Hepatocyte (in vitro differentiated cells): ENCODE data around the gene SPINK14. TPM values are rescaled to one million over a fixed set of nuclear protein-coding genes. Genes with fewer than 3 reads are reported as not detected.

Source experiments
- DNase-seq: peaks from one replicate; pipeline ENCODE4 v3.0.0-alpha.2; 2016; ENCODE audit warnings: low spot score
- H2AFZ ChIP-seq: fragments of 200-600 bp; sonication (generic); 2 replicates; pipeline ENCODE4 v1.6.0; 2016; ENCODE audit warnings: antibody characterized with exemption, mild to moderate bottlenecking
- H3K27ac ChIP-seq: fragments of 200-600 bp; sonication (generic); 2 replicates; pipeline ENCODE4 v1.5.1; 2016; ENCODE audit warnings: mild to moderate bottlenecking
- H3K27me3 ChIP-seq: fragments of 200-600 bp; sonication (generic); 2 replicates; pipeline ENCODE4 v1.6.1; 2016
- H3K36me3 ChIP-seq: fragments of 200-600 bp; sonication (generic); replicated peaks from 2 replicates; pipeline ENCODE4 v1.5.1; 2016; ENCODE audit warnings: low read depth; ENCODE audit not compliant: insufficient read depth
- H3K4me1 ChIP-seq: fragments of 200-600 bp; sonication (generic); 2 replicates; pipeline ENCODE4 v1.5.1; 2016; ENCODE audit warnings: mild to moderate bottlenecking, moderate library complexity; ENCODE audit not compliant: insufficient read depth
- H3K4me2 ChIP-seq: fragments of 200-600 bp; sonication (generic); 2 replicates; pipeline ENCODE4 v1.6.0; 2016
- H3K4me3 ChIP-seq: fragments of 200-600 bp; sonication (generic); 2 replicates; pipeline ENCODE4 v1.5.1; 2016; ENCODE audit warnings: mild to moderate bottlenecking
- H3K79me2 ChIP-seq: fragments of 200-600 bp; sonication (generic); 2 replicates; pipeline ENCODE4 v1.6.0; 2017; ENCODE audit warnings: mild to moderate bottlenecking
- H3K9me2 ChIP-seq: fragments of 200-600 bp; sonication (generic); replicated peaks from 2 replicates; pipeline ENCODE4 v1.6.0; 2017; ENCODE audit warnings: mild to moderate bottlenecking; ENCODE audit not compliant: insufficient read depth
- H3K9me3 ChIP-seq: fragments of 200-600 bp; sonication (generic); 2 replicates; pipeline ENCODE4 v1.5.1; 2016; ENCODE audit warnings: low read depth, mild to moderate bottlenecking
- H4K20me1 ChIP-seq: fragments of 200-600 bp; sonication (generic); 2 replicates; pipeline ENCODE4 v1.6.0; 2016; ENCODE audit warnings: mild to moderate bottlenecking; ENCODE audit not compliant: insufficient read depth, poor library complexity, severe bottlenecking
- EZH2 ChIP-seq: fragments of 200-600 bp; sonication (generic); IDR thresholded peaks from 2 replicates; pipeline ENCODE4 v1.6.1; 2016; ENCODE audit warnings: antibody characterized with exemption, mild to moderate bottlenecking, borderline replicate concordance
- EZH2phosphoT487 ChIP-seq: fragments of 200-600 bp; sonication (generic); IDR thresholded peaks from one replicate; pipeline ENCODE4 v1.6.1; 2018; ENCODE audit warnings: antibody characterized with exemption, mild to moderate bottlenecking, low read depth, moderate library complexity; ENCODE audit not compliant: unreplicated experiment, severe bottlenecking
- WGBS: methylation state at CpG from one replicate; pipeline ENCODE4 v1.1.6; 2016; ENCODE audit warnings: low lambda C conversion rate; ENCODE audit errors: missing lambda C conversion rate; 5-methylcytosine and 5-hydroxymethylcytosine counted together
- polyA plus RNA-seq: library from polyadenylated mRNA; unstranded; fragments of >200 nt; fragmentation: Nextera tagmentation; extraction: Ambion mirVana; gene quantifications from 2 replicates; pipeline ENCODE4 v1.2.1, GENCODE V29; 2016
- total RNA-seq: library from RNA; depleted of rRNA; stranded (reverse); fragments of >200 nt; gene quantifications from 2 replicates; pipeline ENCODE4 v1.2.3, GENCODE V29; 2014
- TF ChIP-seq, protein P1 (sequence below): fragments of 200-600 bp; sonication (generic); IDR thresholded peaks from 2 replicates; pipeline ENCODE4 v1.5.1; 2016; ENCODE audit warnings: antibody characterized with exemption, mild to moderate bottlenecking; ENCODE audit not compliant: poor library complexity

SPINK14 gene
- total and polyA plus RNA-seq, 2 experiments from 2014 or later: not detected

DNA sequence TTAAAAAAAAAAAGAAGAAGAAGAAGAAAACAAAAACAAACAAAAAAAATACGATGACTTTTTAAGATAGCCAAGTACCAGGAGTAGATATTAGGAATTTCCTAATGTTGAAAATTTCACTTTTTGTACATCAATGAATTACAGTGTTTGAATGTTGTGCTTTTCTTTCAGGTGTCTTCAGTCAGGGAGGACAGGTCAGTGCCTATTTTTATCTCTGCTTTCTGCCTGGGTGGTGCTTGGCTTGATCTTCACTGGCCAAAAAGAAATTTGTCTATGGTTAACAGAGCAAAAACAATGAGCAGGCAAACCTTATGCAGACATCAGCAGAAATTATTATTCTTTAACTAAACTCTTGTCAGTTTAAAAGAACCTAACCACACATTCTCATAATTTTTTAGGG lies 37.5 kb downstream of the SPINK14 start:
- 74% methylated on average over 1 of the region's 1 CpG for WGBS
- Histone ChIP-seq H3K79me2 (no peaks in the 10 kb centered on the region), H3K36me3 (no peaks in the 10 kb centered on the region), H3K9me2 (no peaks in the 10 kb centered on the region), H3K4me2 (no peak overlapping the region), H4K20me1 (no peaks in the 10 kb centered on the region), H3K9me3 (no peaks in the 10 kb centered on the region), H3K4me3 (no peak overlapping the region), H3K27ac (no peak overlapping the region), H3K27me3 (no peaks in the 10 kb centered on the region), H3K4me1 (no peaks in the 10 kb centered on the region), H2AFZ (no peak overlapping the region)
- no peak for DNase-seq
- no peak for TF ChIP-seq EZH2phosphoT487
- TF ChIP-seq, protein P1, sequence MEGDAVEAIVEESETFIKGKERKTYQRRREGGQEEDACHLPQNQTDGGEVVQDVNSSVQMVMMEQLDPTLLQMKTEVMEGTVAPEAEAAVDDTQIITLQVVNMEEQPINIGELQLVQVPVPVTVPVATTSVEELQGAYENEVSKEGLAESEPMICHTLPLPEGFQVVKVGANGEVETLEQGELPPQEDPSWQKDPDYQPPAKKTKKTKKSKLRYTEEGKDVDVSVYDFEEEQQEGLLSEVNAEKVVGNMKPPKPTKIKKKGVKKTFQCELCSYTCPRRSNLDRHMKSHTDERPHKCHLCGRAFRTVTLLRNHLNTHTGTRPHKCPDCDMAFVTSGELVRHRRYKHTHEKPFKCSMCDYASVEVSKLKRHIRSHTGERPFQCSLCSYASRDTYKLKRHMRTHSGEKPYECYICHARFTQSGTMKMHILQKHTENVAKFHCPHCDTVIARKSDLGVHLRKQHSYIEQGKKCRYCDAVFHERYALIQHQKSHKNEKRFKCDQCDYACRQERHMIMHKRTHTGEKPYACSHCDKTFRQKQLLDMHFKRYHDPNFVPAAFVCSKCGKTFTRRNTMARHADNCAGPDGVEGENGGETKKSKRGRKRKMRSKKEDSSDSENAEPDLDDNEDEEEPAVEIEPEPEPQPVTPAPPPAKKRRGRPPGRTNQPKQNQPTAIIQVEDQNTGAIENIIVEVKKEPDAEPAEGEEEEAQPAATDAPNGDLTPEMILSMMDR: no peak
- TF ChIP-seq EZH2: no peak

DNA sequence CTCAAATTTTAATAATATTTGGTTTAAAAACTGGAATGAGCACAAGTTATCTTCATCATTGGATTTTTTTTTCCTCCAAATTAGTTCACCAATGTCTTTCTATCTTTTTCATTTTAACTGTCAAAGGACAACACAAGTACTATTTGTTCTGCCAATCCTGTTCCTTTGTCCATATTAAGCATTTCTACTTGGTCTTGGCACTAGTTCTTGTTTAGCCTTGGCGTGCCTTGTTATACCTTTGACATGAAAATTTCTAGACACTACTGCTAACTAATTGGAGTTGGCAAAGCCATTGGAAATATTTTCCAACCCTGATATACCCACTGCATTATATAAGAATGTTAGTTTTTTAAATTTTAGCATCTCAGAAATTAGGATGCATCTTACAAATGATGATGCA lies 38.3 kb downstream of the SPINK14 start:
- Histone ChIP-seq H3K27ac (no peak overlapping the region), H2AFZ (no peak overlapping the region), H3K4me1 (no peaks in the 10 kb centered on the region), H4K20me1 (no peaks in the 10 kb centered on the region), H3K27me3 (no peaks in the 10 kb centered on the region), H3K4me3 (no peak overlapping the region), H3K9me2 (no peaks in the 10 kb centered on the region), H3K4me2 (no peak overlapping the region), H3K9me3 (no peaks in the 10 kb centered on the region), H3K79me2 (no peaks in the 10 kb centered on the region), H3K36me3 (no peaks in the 10 kb centered on the region)
- TF ChIP-seq EZH2phosphoT487: no peak
- no peak for TF ChIP-seq EZH2
- TF ChIP-seq, protein P1: no peak
- DNase-seq: no peak
- WGBS: 95% methylated on average over 1 of the region's 1 CpG

DNA sequence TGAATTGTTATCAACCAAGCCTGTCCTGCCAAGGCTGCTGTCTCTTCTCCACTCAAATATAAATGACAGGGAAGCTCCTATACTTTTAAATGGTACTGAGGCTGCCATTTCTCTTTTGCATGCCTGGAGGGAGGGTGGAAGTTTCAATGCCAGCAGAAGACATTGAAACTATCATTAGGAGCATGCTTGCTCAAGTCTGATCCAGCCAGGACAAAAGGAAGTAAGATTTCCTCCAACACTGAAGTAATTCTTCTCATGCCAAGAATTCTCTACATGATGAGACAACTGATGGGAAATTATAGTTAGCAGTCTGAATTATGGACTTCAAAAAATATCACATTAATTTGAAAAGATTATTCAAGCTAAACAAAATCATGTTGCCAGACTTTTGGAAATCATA lies 39.9 kb downstream of the SPINK14 start:
- Histone ChIP-seq H3K4me1 (no peaks in the 10 kb centered on the region), H3K79me2 (no peaks in the 10 kb centered on the region), H2AFZ (no peak overlapping the region), H3K9me3 (no peaks in the 10 kb centered on the region), H3K9me2 (no peaks in the 10 kb centered on the region), H3K27me3 (no peaks in the 10 kb centered on the region), H3K27ac (no peak overlapping the region), H4K20me1 (no peaks in the 10 kb centered on the region), H3K4me3 (no peak overlapping the region), H3K4me2 (no peak overlapping the region), H3K36me3 (no peaks in the 10 kb centered on the region)
- DNase-seq: no peak
- TF ChIP-seq, protein P1: no peak
- TF ChIP-seq EZH2 (no peak), EZH2phosphoT487 (no peak)

DNA sequence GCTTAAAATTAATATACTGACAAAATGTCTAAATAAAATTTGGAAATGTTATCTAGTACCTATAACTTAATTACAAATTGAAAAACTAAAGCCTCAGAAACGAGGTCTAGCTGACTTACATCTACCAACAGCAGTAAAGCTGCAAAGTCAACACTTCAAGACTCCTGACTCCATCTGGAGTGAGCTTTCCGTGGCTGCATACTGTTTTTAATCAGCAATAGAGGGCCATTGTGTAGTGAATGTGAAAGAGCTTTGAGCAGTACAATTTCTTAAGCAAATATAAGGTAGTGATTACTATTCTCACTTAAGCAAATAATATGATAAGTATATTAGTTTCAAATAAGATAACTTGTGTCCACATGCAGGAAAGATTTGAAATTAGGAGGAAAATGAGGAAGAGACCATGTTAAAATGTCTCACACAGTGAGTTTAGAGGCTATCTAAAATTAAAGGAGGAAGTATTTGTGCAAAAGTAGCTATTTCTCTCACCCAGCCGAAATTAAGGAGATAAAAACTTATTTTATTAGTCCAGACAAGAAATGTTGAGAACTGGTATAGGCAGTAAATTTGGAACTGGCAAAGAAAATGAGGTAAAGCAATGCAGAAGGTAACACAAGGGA lies 40.9 kb downstream of the SPINK14 start:
- peak; percentile 16 for DNase-seq
- TF ChIP-seq EZH2phosphoT487 (no peak), EZH2 (no peak)
- TF ChIP-seq, protein P1: no peak
- 44% methylated on average over 3 of the region's 3 CpGs for WGBS
- H3K27me3 ChIP-seq: no peaks in the 10 kb centered on the region
- no peak overlapping the region for H2AFZ ChIP-seq
- H3K4me3 ChIP-seq: no peak overlapping the region
- no peaks in the 10 kb centered on the region for H4K20me1 ChIP-seq
- no peaks in the 10 kb centered on the region for H3K4me1 ChIP-seq
- H3K27ac ChIP-seq: no peak overlapping the region
- H3K36me3 ChIP-seq: no peaks in the 10 kb centered on the region
- H3K79me2 ChIP-seq: no peaks in the 10 kb centered on the region
- H3K9me2 ChIP-seq: no peaks in the 10 kb centered on the region
- no peaks in the 10 kb centered on the region for H3K9me3 ChIP-seq
- no peak overlapping the region for H3K4me2 ChIP-seq
